Body of pancreas (tissue), 4 donors: Measurements from ENCODE around the gene MERTK. TPM values are rescaled to one million over a fixed set of nuclear protein-coding genes. Genes with fewer than 3 reads are reported as not detected.

ENCODE experiments used
- ATAC-seq: fragments of 150-250 bp; one replicate; pipeline ENCODE4 v1.9.1; 2016
- DNase-seq, 4 donors: peaks; one replicate each; pipeline ENCODE4 v3.0.0-alpha.2; 2019
- H3K27ac ChIP-seq, 4 donors: fragments of 200-600 bp; sonication (generic); 1 replicate in 3 of 4; 2 replicates in 1 of 4; pipeline versions ENCODE4 v1.5.1 to v1.6.1; 2016 to 2019; ENCODE audit warnings: mild to moderate bottlenecking in 1 of 4, mixed read lengths in 1 of 4, moderate library complexity in 1 of 4
- H3K27me3 ChIP-seq, 2 donors: fragments of 200-600 bp; sonication (generic); one replicate each; pipeline ENCODE4 v1.6.0; 2016; ENCODE audit warnings: mild to moderate bottlenecking in 1 of 2
- H3K36me3 ChIP-seq, 2 donors: fragments of 200-600 bp; sonication (generic); replicated peaks in 1 of 2; 2 replicates each; pipeline ENCODE4 v1.5.1; 2016; ENCODE audit warnings: low read depth in 2 of 2; ENCODE audit not compliant: insufficient read depth in 1 of 2
- H3K4me1 ChIP-seq: fragments of 200-600 bp; sonication (generic); one replicate; pipeline ENCODE4 v1.6.0; 2016
- H3K4me3 ChIP-seq, 2 donors: fragments of 200-600 bp; sonication (generic); 1 replicate in 1 of 2; 2 replicates in 1 of 2; pipeline ENCODE4 v1.5.1; 2016 to 2019
- H3K9me3 ChIP-seq, 3 donors: fragments of 200-600 bp; sonication (generic); 1 replicate in 2 of 3; 2 replicates in 1 of 3; pipeline ENCODE4 v1.5.1; 2016
- POLR2A ChIP-seq, 3 donors: fragments of 450-650 bp; IDR thresholded peaks; one replicate each; pipeline ENCODE4 v1.6.1; 2016; ENCODE audit warnings: antibody characterized with exemption in 3 of 3, mild to moderate bottlenecking in 2 of 3
- WGBS, 2 donors: methylation state at CpG; one replicate each; pipeline ENCODE4 v1.1.5; 2017; 5-methylcytosine and 5-hydroxymethylcytosine counted together
- intact Hi-C: fragments of 100-400 bp; cut with DNase I; formaldehyde crosslinking; loops from one replicate; pipeline ENCODE4 v1.15.1; 2023
- total RNA-seq, 2 donors: library from RNA; depleted of rRNA; stranded (reverse); fragments of >200 nt; gene quantifications; one replicate each; pipeline ENCODE4 v1.1.0, GENCODE V29; 2016
- TF ChIP-seq, protein P1 (sequence below), 7 experiments: fragments of 450-650 bp in 4 of 7; fragments of 200-600 bp in 3 of 7; sonication (generic) in 3 of 7; IDR thresholded peaks; one replicate each; pipeline ENCODE4 v1.5.1; 2016 to 2019; ENCODE audit warnings: antibody characterized with exemption in 7 of 7

Gene MERTK
- total RNA-seq, 2 donors from 2014 or later, result 7.9 to 9.6 TPM

DNA sequence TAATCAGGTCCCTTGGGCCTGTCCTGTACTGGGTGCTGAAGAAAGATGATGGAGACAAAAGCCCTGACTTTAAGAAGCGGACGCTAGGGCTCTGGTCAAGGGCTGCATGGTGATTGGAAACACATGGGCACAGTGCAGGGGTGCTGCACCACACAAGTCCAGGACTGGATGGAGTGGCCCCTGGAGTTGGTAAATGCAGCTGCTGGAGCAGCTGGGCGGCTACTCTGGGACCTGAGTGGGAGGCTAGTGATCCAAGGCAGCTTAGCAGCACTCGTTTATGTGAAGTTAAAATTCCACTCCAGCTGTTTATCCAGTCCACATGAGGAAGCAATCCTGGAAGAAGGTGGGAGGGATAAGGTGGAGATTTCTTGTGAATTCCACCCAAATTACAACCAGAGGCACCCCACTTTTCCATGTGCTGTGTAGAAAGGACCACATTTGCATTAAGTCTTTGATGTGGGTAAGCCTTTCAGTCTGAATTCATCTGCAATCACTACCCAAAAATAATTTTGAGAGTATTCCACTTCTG, 24.9 kb downstream of the MERTK start:
- WGBS, 2 donors, result 62 to 75% methylated on average over 4 of the region's 4 CpGs
- no peak for ATAC-seq

DNA sequence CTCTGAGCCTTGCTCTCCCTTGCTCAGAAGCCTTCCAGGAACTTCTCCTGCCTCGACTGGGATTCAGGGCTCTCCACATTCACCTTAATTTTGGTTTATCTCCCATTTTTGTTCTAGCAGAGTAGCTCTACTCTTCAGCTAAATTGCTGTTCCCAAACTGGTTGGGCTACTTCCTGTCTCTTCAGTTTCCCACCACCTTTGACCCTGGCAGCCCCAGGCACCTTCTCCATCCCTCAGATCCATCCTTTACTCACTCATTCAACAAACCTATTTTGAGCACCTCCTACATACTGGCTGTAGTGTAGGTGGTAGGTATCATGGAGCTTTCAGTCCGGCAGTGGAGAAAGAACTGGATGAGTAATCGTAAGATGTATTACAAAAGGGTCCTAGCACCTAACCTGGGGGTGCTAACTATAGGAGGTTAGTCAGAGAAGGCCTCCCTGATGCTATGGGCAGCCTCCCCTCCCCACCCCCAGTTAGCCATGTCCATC, 26.3 kb downstream of the MERTK start:
- intact Hi-C loops, result no loop called here
- DNase-seq, result no peak
- Histone ChIP-seq H3K4me1 (peaks cover 29% of the 10 kb centered on the region), H3K9me3 (no peaks in the 10 kb centered on the region), H3K36me3 (no peaks in the 10 kb centered on the region), H3K27me3 (no peaks in the 10 kb centered on the region), H3K4me3 (no peak overlapping the region), H3K27ac (no peak overlapping the region)
- TF ChIP-seq, protein P1, sequence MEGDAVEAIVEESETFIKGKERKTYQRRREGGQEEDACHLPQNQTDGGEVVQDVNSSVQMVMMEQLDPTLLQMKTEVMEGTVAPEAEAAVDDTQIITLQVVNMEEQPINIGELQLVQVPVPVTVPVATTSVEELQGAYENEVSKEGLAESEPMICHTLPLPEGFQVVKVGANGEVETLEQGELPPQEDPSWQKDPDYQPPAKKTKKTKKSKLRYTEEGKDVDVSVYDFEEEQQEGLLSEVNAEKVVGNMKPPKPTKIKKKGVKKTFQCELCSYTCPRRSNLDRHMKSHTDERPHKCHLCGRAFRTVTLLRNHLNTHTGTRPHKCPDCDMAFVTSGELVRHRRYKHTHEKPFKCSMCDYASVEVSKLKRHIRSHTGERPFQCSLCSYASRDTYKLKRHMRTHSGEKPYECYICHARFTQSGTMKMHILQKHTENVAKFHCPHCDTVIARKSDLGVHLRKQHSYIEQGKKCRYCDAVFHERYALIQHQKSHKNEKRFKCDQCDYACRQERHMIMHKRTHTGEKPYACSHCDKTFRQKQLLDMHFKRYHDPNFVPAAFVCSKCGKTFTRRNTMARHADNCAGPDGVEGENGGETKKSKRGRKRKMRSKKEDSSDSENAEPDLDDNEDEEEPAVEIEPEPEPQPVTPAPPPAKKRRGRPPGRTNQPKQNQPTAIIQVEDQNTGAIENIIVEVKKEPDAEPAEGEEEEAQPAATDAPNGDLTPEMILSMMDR (IDR thresholded peaks at IDR 0.05), result no peak
- TF ChIP-seq POLR2A (IDR thresholded peaks at IDR 0.05), result no peak
- WGBS, 2 donors, result 76 to 89% methylated on average over 3 of the region's 3 CpGs
- no peak for ATAC-seq

More for the DNA sequence above, 24.9 kb downstream of the MERTK start:
- H3K27ac ChIP-seq, result no peak overlapping the region
- DNase-seq, result no peak
- peaks cover 38% of the 10 kb centered on the region for H3K4me1 ChIP-seq
- H3K36me3 ChIP-seq, result no peaks in the 10 kb centered on the region
- no peak overlapping the region for H3K4me3 ChIP-seq
- no peak for TF ChIP-seq POLR2A (IDR thresholded peaks at IDR 0.05)
- TF ChIP-seq, protein P1 (IDR thresholded peaks at IDR 0.05), result no peak
- H3K27me3 ChIP-seq, result no peaks in the 10 kb centered on the region
- H3K9me3 ChIP-seq, result no peaks in the 10 kb centered on the region
- intact Hi-C loops, result no loop called here

- intact Hi-C loops, result no loop called here
Measured at GRCh38 chr2:111927723-111928122, 29.3 kb downstream of the MERTK start.

DNA sequence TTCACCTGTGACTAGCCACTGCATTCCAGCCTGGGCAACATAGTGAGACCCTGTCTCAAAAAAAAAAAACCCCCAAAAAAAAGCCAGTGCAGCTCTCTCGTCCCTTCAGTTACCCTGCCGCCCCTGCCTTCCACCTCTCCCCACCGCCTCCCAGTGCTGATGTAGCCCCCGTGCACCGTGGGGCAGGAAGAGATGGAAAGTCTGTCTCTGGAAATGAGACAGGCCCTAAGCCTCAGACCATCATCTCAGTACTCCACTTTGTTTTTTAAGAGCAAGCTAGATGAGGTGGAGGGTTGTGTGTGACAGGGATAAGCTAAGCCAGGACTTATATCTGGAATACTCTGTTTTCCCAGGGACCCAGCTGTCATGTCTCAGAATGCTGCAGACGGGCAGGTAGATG, 32.0 kb downstream of the MERTK start:
- ATAC-seq, result no peak
- H3K27me3 ChIP-seq, result no peaks in the 10 kb centered on the region
- H3K36me3 ChIP-seq, result no peaks in the 10 kb centered on the region
- intact Hi-C loops, result no loop called here
- 92 to 95% methylated on average over 6 of the region's 6 CpGs for WGBS, 2 donors
- H3K27ac ChIP-seq, result no peak overlapping the region
- H3K4me3 ChIP-seq, result no peak overlapping the region
- no peak for DNase-seq
- H3K4me1 ChIP-seq, result peaks cover 10% of the 10 kb centered on the region
- no peaks in the 10 kb centered on the region for H3K9me3 ChIP-seq
- TF ChIP-seq, protein P1 (IDR thresholded peaks at IDR 0.05), result no peak
- TF ChIP-seq POLR2A (IDR thresholded peaks at IDR 0.05), result no peak

More at GRCh38 chr2:111927723-111928122, 29.3 kb downstream of the MERTK start:
- ATAC-seq (no peak), DNase-seq (no peak)
- H3K4me1 ChIP-seq, result peaks cover 6% of the 10 kb centered on the region
- no peak overlapping the region for H3K4me3 ChIP-seq
- no peaks in the 10 kb centered on the region for H3K9me3 ChIP-seq
- H3K27me3 ChIP-seq, result no peaks in the 10 kb centered on the region
- WGBS, 2 donors, result 68 to 72% methylated on average over 2 of the region's 2 CpGs
- H3K27ac ChIP-seq, result no peak overlapping the region
- no peaks in the 10 kb centered on the region for H3K36me3 ChIP-seq
- TF ChIP-seq, protein P1 (IDR thresholded peaks at IDR 0.05), result no peak
- no peak for TF ChIP-seq POLR2A (IDR thresholded peaks at IDR 0.05)

DNA sequence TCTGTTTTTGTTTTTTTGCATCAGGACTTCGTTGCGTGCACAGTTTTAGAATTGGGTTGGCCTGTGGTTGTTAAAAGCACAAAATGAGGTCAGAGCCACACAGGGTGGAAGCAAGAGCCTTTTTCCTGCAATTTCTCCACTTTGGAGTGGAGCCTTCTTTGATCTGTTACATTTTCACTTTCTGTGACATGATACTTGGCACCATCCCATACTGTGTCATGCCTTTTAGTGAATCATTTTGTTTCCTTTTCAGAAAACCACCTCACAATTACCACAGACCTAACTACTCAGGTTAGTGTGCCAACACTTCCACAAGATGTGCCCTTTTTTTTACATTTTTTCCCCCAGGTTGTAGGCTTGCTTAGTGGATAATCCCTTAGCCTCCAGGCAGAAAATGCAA, 32.5 kb downstream of the MERTK start:
- 68 to 73% methylated on average over 2 of the region's 2 CpGs for WGBS, 2 donors
- H3K4me1 ChIP-seq, result peaks cover 10% of the 10 kb centered on the region
- no peaks in the 10 kb centered on the region for H3K36me3 ChIP-seq
- H3K4me3 ChIP-seq, result no peak overlapping the region
- H3K9me3 ChIP-seq, result no peaks in the 10 kb centered on the region
- H3K27me3 ChIP-seq, result no peaks in the 10 kb centered on the region
- no peak overlapping the region for H3K27ac ChIP-seq
- TF ChIP-seq, protein P1 (IDR thresholded peaks at IDR 0.05), result no peak
- TF ChIP-seq POLR2A (IDR thresholded peaks at IDR 0.05), result no peak
- intact Hi-C loops, result no loop called here
- ATAC-seq (no peak), DNase-seq (no peak)
